Naive thymus-derived CD4-positive, alpha-beta T cell (primary cell): ENCODE measurements around the gene PHF19. TPM values are rescaled to one million over a fixed set of nuclear protein-coding genes. Genes with fewer than 3 reads are reported as not detected.

ENCODE experiments used
- ATAC-seq: fragments of 150-1000 bp; cut with Tn5 transposase; 2 replicates; pipeline ENCODE4 v1.10.0; 2021; ENCODE audit warnings: mild to moderate bottlenecking, moderate library complexity
- CTCF ChIA-PET: fragments of 350-600 bp; sonication (Branson Sonifier 250); formaldehyde crosslinking; loops from one replicate; lab custom pipeline; 2021; ENCODE audit warnings: antibody characterized with exemption; lab: Charles Lee
- POLR2A ChIA-PET: fragments of 350-600 bp; sonication (Branson Sonifier 250); formaldehyde crosslinking; loops from one replicate; lab custom pipeline; 2021; ENCODE audit warnings: antibody characterized with exemption, inconsistent platforms; lab: Charles Lee
- DNase-seq, 9 donors: peaks; one replicate each; pipeline versions ENCODE4 v3.0.0 to v3.0.0-alpha.2; 2020 to 2022; ENCODE audit warnings: mixed read lengths in 1 of 9
- H3K27ac ChIP-seq: one replicate; pipeline ENCODE4 v1.7.0; 2013; ENCODE audit warnings: mild to moderate bottlenecking, low read depth, low read length, moderate library complexity
- H3K27me3 ChIP-seq, 2 donors: one replicate each; pipeline ENCODE4 v1.7.0; 2013; ENCODE audit warnings: low read length in 2 of 2, mild to moderate bottlenecking in 2 of 2, moderate library complexity in 2 of 2; ENCODE audit not compliant: control insufficient read depth in 2 of 2, insufficient read depth in 2 of 2
- H3K36me3 ChIP-seq, 3 experiments: 1 replicate in 2 of 3; 2 replicates in 1 of 3; pipeline ENCODE4 v1.7.0; 2013; ENCODE audit warnings: low read length in 3 of 3, mild to moderate bottlenecking in 3 of 3, moderate library complexity in 1 of 3; ENCODE audit not compliant: insufficient read depth in 3 of 3, control insufficient read depth in 2 of 3
- H3K4me1 ChIP-seq, 2 donors: one replicate each; pipeline ENCODE4 v1.7.0; 2013; ENCODE audit warnings: low read length in 2 of 2, mild to moderate bottlenecking in 2 of 2, moderate library complexity in 1 of 2; ENCODE audit not compliant: control insufficient read depth in 2 of 2, insufficient read depth in 2 of 2
- H3K4me3 ChIP-seq: 2 replicates; pipeline ENCODE4 v1.7.0; 2013; ENCODE audit warnings: mild to moderate bottlenecking, low read length
- H3K9me3 ChIP-seq, 3 experiments: 1 replicate in 2 of 3; 2 replicates in 1 of 3; pipeline ENCODE4 v1.7.0; 2013; ENCODE audit warnings: low read length in 3 of 3; ENCODE audit not compliant: control insufficient read depth in 2 of 3
- H3K27ac Mint-ChIP-seq, 9 donors: one replicate each; pipeline ENCODE4 v1.8.0; 2020 to 2022; ENCODE audit warnings: mixed read lengths in 9 of 9, mild to moderate bottlenecking in 8 of 9, moderate library complexity in 5 of 9, inconsistent platforms in 2 of 9
- H3K27me3 Mint-ChIP-seq, 5 donors: one replicate each; pipeline ENCODE4 v1.8.0; 2021 to 2022; ENCODE audit warnings: mixed read lengths in 5 of 5, mild to moderate bottlenecking in 1 of 5
- H3K36me3 Mint-ChIP-seq, 5 donors: one replicate each; pipeline ENCODE4 v1.8.0; 2020 to 2022; ENCODE audit warnings: mixed read lengths in 5 of 5, mild to moderate bottlenecking in 3 of 5, inconsistent platforms in 1 of 5
- H3K4me1 Mint-ChIP-seq, 7 donors: one replicate each; pipeline ENCODE4 v1.8.0; 2020 to 2022; ENCODE audit warnings: mixed read lengths in 7 of 7, mild to moderate bottlenecking in 3 of 7, inconsistent platforms in 1 of 7
- H3K4me3 Mint-ChIP-seq, 10 donors: one replicate each; pipeline ENCODE4 v1.8.0; 2020 to 2022; ENCODE audit warnings: mild to moderate bottlenecking in 10 of 10, mixed read lengths in 10 of 10, moderate library complexity in 6 of 10, inconsistent platforms in 2 of 10
- H3K9me3 Mint-ChIP-seq, 11 donors: one replicate each; pipeline ENCODE4 v1.8.0; 2020 to 2022; ENCODE audit warnings: mixed read lengths in 11 of 11, mild to moderate bottlenecking in 4 of 11, inconsistent platforms in 1 of 11, moderate library complexity in 1 of 11
- intact Hi-C, 2 donors: fragments of 100-400 bp; cut with micrococcal nuclease; formaldehyde crosslinking; loops; one replicate each; pipeline ENCODE4 v1.15.1; 2023
- polyA plus RNA-seq, 2 donors: library from polyadenylated mRNA; unstranded; fragments of 300-500 nt; fragmentation: Illumina TruSeq; gene quantifications; one replicate each; pipeline ENCODE4 v1.2.3, GENCODE V29; 2021
- total RNA-seq, 6 experiments: library from RNA in 5 of 6; stranded (reverse) in 5 of 6; gene quantifications; 1 replicate in 5 of 6; 2 replicates in 1 of 6; pipeline ENCODE4 v1.2.3 and lab custom pipeline; 2021 to 2026

PHF19 gene
- total and polyA plus RNA-seq, 7 experiments from 2014 or later: 13.1 to 271 (median 84.0) TPM

- peaks cover 47 to 83% (median 79%) of the 10 kb centered on the region in 7 donors for H3K4me1 Mint-ChIP-seq
- peak overlapping the region; percentile 93 to 99 (median 96) for H3K27ac Mint-ChIP-seq
- H3K27me3 ChIP-seq: no peaks in the 10 kb centered on the region
- peaks cover 50 to 61% of the 10 kb centered on the region in 2 donors for H3K4me1 ChIP-seq
- H3K9me3 ChIP-seq: no peaks in the 10 kb centered on the region
- ATAC-seq: no peak
- H3K4me3 ChIP-seq: peak overlapping the region; percentile 82
- ChIA-PET POLR2A (interaction anchor here (1.0 to 16.9 kb wide), 8 partner anchors 10 to 85 kb away, joined by 3 to 703 read pairs (median 24); partner anchors contain the start of genes FBXW2 and TRAF1), CTCF (interaction anchor here (0.9 to 4.7 kb wide), 4 partner anchors 12 to 49 kb away, joined by 3 to 24 read pairs (median 4); no protein-coding TSS in a partner anchor)
- peaks cover 0 to 40% (median 5%) of the 10 kb centered on the region in 5 donors for H3K36me3 Mint-ChIP-seq
- no peaks in the 10 kb centered on the region for H3K27me3 Mint-ChIP-seq
- peak overlapping the region; percentile 89 to 98 (median 94) for H3K4me3 Mint-ChIP-seq
- DNase-seq: peak in 3 of 9 donors; percentile 7 to 38 (median 11)
- H3K27ac ChIP-seq: peak overlapping the region; percentile 94
- H3K36me3 ChIP-seq: peaks cover 0 to 11% (median 0%) of the 10 kb centered on the region in 3 experiments
- intact Hi-C loops: loop anchor here (1.0 kb wide), 3 partner anchors 14 to 103 kb away; no protein-coding TSS in a partner anchor
- H3K9me3 Mint-ChIP-seq: peaks cover 0 to 1% (median 0%) of the 10 kb centered on the region in 11 donors
These were observed 1.5 kb upstream of the PHF19 start for GRCh38 chr9:120878188-120879130.

- intact Hi-C loops: loop anchor here (1.0 to 2.0 kb wide), 5 partner anchors 8 to 197 kb away; partner anchors contain the start of genes CNTRL (in 1 of the 2) and TRAF1 (in 1 of the 2)
- Mint-ChIP-seq H3K36me3 (peaks cover 0 to 49% (median 6%) of the 10 kb centered on the region in 5 donors), H3K4me1 (peaks cover 41 to 82% (median 78%) of the 10 kb centered on the region in 7 donors), H3K27ac (peak overlapping the region; percentile 93 to 99 (median 96)), H3K4me3 (peak overlapping the region; percentile 89 to 98 (median 94)), H3K9me3 (peaks cover 0 to 1% (median 0%) of the 10 kb centered on the region in 11 donors), H3K27me3 (no peaks in the 10 kb centered on the region)
- no peaks in the 10 kb centered on the region for H3K27me3 ChIP-seq
- DNase-seq (peak; percentile 46 to 79 (median 61)), ATAC-seq (peak; percentile 69)
- peaks cover 0 to 20% (median 0%) of the 10 kb centered on the region in 3 experiments for H3K36me3 ChIP-seq
- H3K9me3 ChIP-seq: no peaks in the 10 kb centered on the region
- ChIA-PET CTCF (interaction anchor here (0.6 to 4.7 kb wide), 3 partner anchors 13 to 42 kb away, joined by 3 to 24 read pairs (median 3); no protein-coding TSS in a partner anchor), POLR2A (interaction anchor here (1.9 to 16.9 kb wide), 6 partner anchors 9 to 57 kb away, joined by 8 to 703 read pairs (median 80); partner anchors contain the start of gene TRAF1)
- peak overlapping the region; percentile 94 for H3K27ac ChIP-seq
- peak overlapping the region; percentile 82 for H3K4me3 ChIP-seq
- peaks cover 41 to 51% of the 10 kb centered on the region in 2 donors for H3K4me1 ChIP-seq
These were observed 467 bp upstream of the PHF19 start for GRCh38 chr9:120877276-120878034.

GRCh38 chr9:120875954-120876841 lies 790 bp downstream of the PHF19 start:
- ChIA-PET POLR2A (interaction anchor here (1.0 to 16.9 kb wide), 6 partner anchors 22 to 83 kb away, joined by 3 to 703 read pairs (median 70); partner anchors contain the start of genes FBXW2 and TRAF1), CTCF (interaction anchor here (0.7 to 1.4 kb wide), 5 partner anchors 14 to 60 kb away, joined by 3 read pairs; no protein-coding TSS in a partner anchor)
- H3K4me3 Mint-ChIP-seq: peak overlapping the region; percentile 81 to 95 (median 85)
- Histone ChIP-seq H3K4me1 (peaks cover 31 to 39% of the 10 kb centered on the region in 2 donors), H3K4me3 (peak overlapping the region; percentile 66), H3K27me3 (no peaks in the 10 kb centered on the region), H3K36me3 (peaks cover 0 to 25% (median 0%) of the 10 kb centered on the region in 3 experiments), H3K9me3 (no peaks in the 10 kb centered on the region), H3K27ac (peak overlapping the region; percentile 88)
- ATAC-seq: peak; percentile 64
- H3K4me1 Mint-ChIP-seq: peaks cover 38 to 78% (median 69%) of the 10 kb centered on the region in 7 donors
- peaks cover 0 to 1% (median 0%) of the 10 kb centered on the region in 11 donors for H3K9me3 Mint-ChIP-seq
- H3K36me3 Mint-ChIP-seq: peaks cover 0 to 52% (median 9%) of the 10 kb centered on the region in 5 donors
- no peaks in the 10 kb centered on the region for H3K27me3 Mint-ChIP-seq
- peak overlapping the region; percentile 76 to 97 (median 90) for H3K27ac Mint-ChIP-seq
- peak; percentile 50 to 91 (median 56) for DNase-seq
- intact Hi-C loops: loop anchor here (1.0 to 2.0 kb wide), 8 partner anchors 8 to 494 kb away; partner anchors contain the start of genes CNTRL (in 1 of the 2), STOM (in 1 of the 2) and TRAF1 (in 1 of the 2)

- peak overlapping the region; percentile 29 to 95 (median 84) for H3K4me3 Mint-ChIP-seq
- H3K9me3 ChIP-seq: no peaks in the 10 kb centered on the region
- ChIA-PET POLR2A (interaction anchor here (1.3 to 16.9 kb wide), 5 partner anchors 23 to 82 kb away, joined by 3 to 703 read pairs (median 135); partner anchors contain the start of genes FBXW2 and TRAF1), CTCF (interaction anchor here (0.7 to 1.4 kb wide), 4 partner anchors 14 to 60 kb away, joined by 3 read pairs; no protein-coding TSS in a partner anchor)
- intact Hi-C loops: no loop called here
- DNase-seq (peak in 1 of 9 donors; percentile 22), ATAC-seq (no peak)
- peak overlapping the region; percentile 66 for H3K4me3 ChIP-seq
- no peaks in the 10 kb centered on the region for H3K27me3 ChIP-seq
- no peaks in the 10 kb centered on the region for H3K27me3 Mint-ChIP-seq
- peaks cover 38 to 80% (median 66%) of the 10 kb centered on the region in 7 donors for H3K4me1 Mint-ChIP-seq
- peaks cover 31 to 33% of the 10 kb centered on the region in 2 donors for H3K4me1 ChIP-seq
- H3K27ac ChIP-seq: peak overlapping the region; percentile 88
- H3K36me3 Mint-ChIP-seq: peaks cover 0 to 53% (median 11%) of the 10 kb centered on the region in 5 donors
- H3K9me3 Mint-ChIP-seq: peaks cover 0 to 3% (median 0%) of the 10 kb centered on the region in 11 donors
- peak overlapping the region; percentile 68 to 97 (median 90) for H3K27ac Mint-ChIP-seq
- H3K36me3 ChIP-seq: peaks cover 0 to 25% (median 0%) of the 10 kb centered on the region in 3 experiments
These were observed 1.4 kb downstream of the PHF19 start for GRCh38 chr9:120875643-120875953.

GRCh38 chr9:120875195-120875565 lies 1.8 kb downstream of the PHF19 start:
- no peaks in the 10 kb centered on the region for H3K27me3 ChIP-seq
- Mint-ChIP-seq H3K27me3 (no peaks in the 10 kb centered on the region), H3K4me1 (peaks cover 38 to 79% (median 62%) of the 10 kb centered on the region in 7 donors), H3K4me3 (peak overlapping the region; percentile 29 to 95 (median 84)), H3K27ac (peak overlapping the region; percentile 68 to 97 (median 90)), H3K36me3 (peaks cover 0 to 53% (median 11%) of the 10 kb centered on the region in 5 donors), H3K9me3 (peaks cover 0 to 3% (median 0%) of the 10 kb centered on the region in 11 donors)
- CTCF ChIA-PET: interaction anchor here (0.9 kb wide), 1 partner anchor 15 kb away, joined by 3 read pairs; no protein-coding TSS in a partner anchor
- H3K36me3 ChIP-seq: peaks cover 0 to 28% (median 0%) of the 10 kb centered on the region in 3 experiments
- no peaks in the 10 kb centered on the region for H3K9me3 ChIP-seq
- ATAC-seq (no peak), DNase-seq (peak in 2 of 9 donors; percentile 8 to 28)
- POLR2A ChIA-PET: interaction anchor here (1.3 to 16.9 kb wide), 6 partner anchors 23 to 82 kb away, joined by 3 to 703 read pairs (median 70); partner anchors contain the start of genes FBXW2 and TRAF1
- H3K4me1 ChIP-seq: peaks cover 29 to 31% of the 10 kb centered on the region in 2 donors
- intact Hi-C loops: no loop called here
- H3K27ac ChIP-seq: peak overlapping the region; percentile 88
- no peak overlapping the region for H3K4me3 ChIP-seq
